IMR-90 (cell line): Measurements from ENCODE around the gene BACH1. TPM values are rescaled to one million over a fixed set of nuclear protein-coding genes. Genes with fewer than 3 reads are reported as not detected.

Source experiments
- ATAC-seq: fragments of 200-7000 bp; cut with Tn5 transposase; 2 replicates; pipeline ENCODE4 v1.9.1; 2020; ENCODE audit warnings: low read depth, mild to moderate bottlenecking, moderate library complexity
- BruUV-seq: library from RNA; stranded (reverse); fragments of 400-500 nt; replicated peaks from 2 replicates; lab custom pipeline; 2021; lab: Mats Ljungman, UMichigan
- CTCF ChIA-PET: fragments of 300-600 bp; formaldehyde crosslinking; extraction: SDS; loops from one replicate; lab custom pipeline; 2021; ENCODE audit warnings: antibody characterized with exemption; lab: Yijun Ruan, JAX
- POLR2A ChIA-PET: fragments of 300-600 bp; sonication (Branson Sonifier 250); formaldehyde crosslinking; loops from one replicate; lab custom pipeline; 2022; ENCODE audit warnings: antibody characterized with exemption; ENCODE audit not compliant: unreplicated experiment; lab: Charles Lee
- DNase-seq: peaks from one replicate; pipeline ENCODE4 v3.0.0; 2013
- H2AFZ ChIP-seq: replicated peaks from 2 replicates; pipeline ENCODE3; 2013; ENCODE audit warnings: low read length, mild to moderate bottlenecking; ENCODE audit not compliant: poor library complexity
- H2AK5ac ChIP-seq: 2 replicates; pipeline ENCODE4 v1.6.1; 2013; ENCODE audit warnings: low read depth, low read length, inconsistent platforms
- H2AK9ac ChIP-seq: replicated peaks from 2 replicates; pipeline ENCODE3; 2013; ENCODE audit warnings: mild to moderate bottlenecking, low read depth, low read length, moderate library complexity; ENCODE audit not compliant: poor library complexity
- H2BK120ac ChIP-seq: 2 replicates; pipeline ENCODE4 v1.6.1; 2013; ENCODE audit warnings: low read depth, low read length, inconsistent platforms
- H2BK15ac ChIP-seq: 3 replicates; pipeline ENCODE4 v1.6.1; 2013; ENCODE audit warnings: low read depth, low read length, inconsistent platforms
- H2BK20ac ChIP-seq: 2 replicates; pipeline ENCODE4 v1.6.1; 2013; ENCODE audit warnings: low read depth, mild to moderate bottlenecking, inconsistent platforms, low read length, moderate library complexity
- H2BK5ac ChIP-seq: 2 replicates; pipeline ENCODE4 v1.6.1; 2013; ENCODE audit warnings: mild to moderate bottlenecking, low read depth, low read length, inconsistent platforms; ENCODE audit not compliant: poor library complexity, severe bottlenecking
- H3K14ac ChIP-seq: replicated peaks from 2 replicates; pipeline ENCODE4 v1.6.1; 2013; ENCODE audit warnings: low read depth, low read length, inconsistent platforms
- H3K18ac ChIP-seq: 2 replicates; pipeline ENCODE4 v1.6.1; 2013; ENCODE audit warnings: low read depth, low read length, control low read depth
- H3K23ac ChIP-seq: 2 replicates; pipeline ENCODE4 v1.6.1; 2013; ENCODE audit warnings: low read depth, low read length, inconsistent platforms
- H3K27ac ChIP-seq: 2 replicates; pipeline ENCODE4 v1.5.1; 2013; ENCODE audit warnings: mild to moderate bottlenecking, control low read depth, low read length; ENCODE audit not compliant: insufficient read depth
- H3K27me3 ChIP-seq: 2 replicates; pipeline ENCODE4 v1.6.1; 2013; ENCODE audit warnings: low read length; ENCODE audit not compliant: control insufficient read depth, insufficient read depth
- H3K36me3 ChIP-seq: 2 replicates; pipeline ENCODE4 v1.6.1; 2013; ENCODE audit warnings: low read length, mixed read lengths; ENCODE audit not compliant: control insufficient read depth, insufficient read depth
- H3K4ac ChIP-seq: 2 replicates; pipeline ENCODE4 v1.6.1; 2013; ENCODE audit warnings: low read depth, low read length, inconsistent platforms
- H3K4me1 ChIP-seq: 2 replicates; pipeline ENCODE4 v1.6.1; 2013; ENCODE audit warnings: low read length, mixed read lengths; ENCODE audit not compliant: control insufficient read depth, insufficient read depth
- H3K4me2 ChIP-seq: 2 replicates; pipeline ENCODE4 v1.6.1; 2013; ENCODE audit warnings: low read depth, mild to moderate bottlenecking, control low read depth, low read length, moderate library complexity
- H3K4me3 ChIP-seq: 2 replicates; pipeline ENCODE4 v1.5.1; 2013; ENCODE audit warnings: low read depth, mild to moderate bottlenecking, control low read depth, low read length, moderate library complexity; ENCODE audit not compliant: insufficient read depth
- H3K56ac ChIP-seq: 2 replicates; pipeline ENCODE4 v1.6.1; 2013; ENCODE audit warnings: low read length, inconsistent platforms; ENCODE audit not compliant: insufficient read depth; ENCODE audit errors: extremely low read depth
- H3K79me1 ChIP-seq, 2 experiments: 2 replicates each; pipeline ENCODE4 v1.6.1; 2013; ENCODE audit warnings: low read length in 2 of 2, inconsistent platforms in 1 of 2, low read depth in 1 of 2
- H3K9ac ChIP-seq: 2 replicates; pipeline ENCODE4 v1.6.1; 2013; ENCODE audit warnings: low read depth, low read length, control low read depth
- H3K9me1 ChIP-seq: 2 replicates; pipeline ENCODE4 v1.6.1; 2013; ENCODE audit warnings: low read length, inconsistent platforms; ENCODE audit not compliant: insufficient read depth
- H3K9me3 ChIP-seq: 2 replicates; pipeline ENCODE4 v1.6.1; 2013; ENCODE audit warnings: low read length; ENCODE audit not compliant: control insufficient read depth, insufficient read depth
- H4K20me1 ChIP-seq: 2 replicates; pipeline ENCODE4 v1.6.1; 2013; ENCODE audit warnings: low read length, inconsistent platforms; ENCODE audit not compliant: insufficient read depth
- H4K5ac ChIP-seq: 2 replicates; pipeline ENCODE4 v1.6.1; 2013; ENCODE audit warnings: mild to moderate bottlenecking, low read depth, low read length, control low read depth
- H4K8ac ChIP-seq, 2 experiments: 2 replicates each; pipeline ENCODE4 v1.6.1; 2013; ENCODE audit warnings: low read depth in 2 of 2, low read length in 2 of 2, control low read depth in 1 of 2, inconsistent platforms in 1 of 2
- H4K91ac ChIP-seq: 2 replicates; pipeline ENCODE4 v1.6.1; 2013; ENCODE audit warnings: low read depth, low read length, inconsistent platforms; ENCODE audit not compliant: insufficient read depth
- CHD1 ChIP-seq: IDR thresholded peaks from 2 replicates; pipeline ENCODE4 v1.6.1; 2012; ENCODE audit warnings: low read depth, low read length, improper control_type of control experiment
- CTCF ChIP-seq: conservative IDR thresholded peaks from 2 replicates; pipeline ENCODE4 v1.5.1; 2012; ENCODE audit warnings: mild to moderate bottlenecking, low read depth, low read length, improper control_type of control experiment
- ELK1 ChIP-seq: fragments of 150-350 bp; IDR thresholded peaks from 2 replicates; pipeline ENCODE4 v1.6.1; 2016; ENCODE audit warnings: low read depth, mild to moderate bottlenecking, low read length, moderate library complexity, borderline replicate concordance
- MAFK ChIP-seq: IDR thresholded peaks from 2 replicates; pipeline ENCODE4 v1.6.1; 2012; ENCODE audit warnings: low read depth, low read length, improper control_type of control experiment
- MAZ ChIP-seq: IDR thresholded peaks from 2 replicates; pipeline ENCODE4 v1.6.1; 2012; ENCODE audit warnings: low read depth, mild to moderate bottlenecking, low read length, improper control_type of control experiment, moderate library complexity, borderline replicate concordance
- MXI1 ChIP-seq: IDR thresholded peaks from 2 replicates; pipeline ENCODE4 v1.6.1; 2012; ENCODE audit warnings: low read depth, mild to moderate bottlenecking, low read length, moderate library complexity, borderline replicate concordance
- NFE2L2 ChIP-seq: fragments of 150-350 bp; IDR thresholded peaks from 2 replicates; pipeline ENCODE4 v1.6.1; 2016; ENCODE audit warnings: low read depth, mild to moderate bottlenecking, low read length
- POLR2A ChIP-seq: IDR thresholded peaks from 2 replicates; pipeline ENCODE4 v1.6.1; 2012; ENCODE audit warnings: mild to moderate bottlenecking, low read depth, low read length
- RAD21 ChIP-seq: IDR thresholded peaks from 2 replicates; pipeline ENCODE4 v1.6.1; 2012; ENCODE audit warnings: low read length, improper control_type of control experiment
- RFX5 ChIP-seq: IDR thresholded peaks from 2 replicates; pipeline ENCODE4 v1.8.0; 2012; ENCODE audit warnings: low read depth, mild to moderate bottlenecking, low read length, moderate library complexity
- SMC3 ChIP-seq: fragments of 150-350 bp; IDR thresholded peaks from 2 replicates; pipeline ENCODE4 v1.6.1; 2016; ENCODE audit warnings: low read depth, mild to moderate bottlenecking, antibody characterized with exemption, low read length, moderate library complexity
- USF2 ChIP-seq: fragments of 150-350 bp; IDR thresholded peaks from 2 replicates; pipeline ENCODE4 v1.6.1; 2017; ENCODE audit warnings: mild to moderate bottlenecking, antibody characterized with exemption, low read length, low read depth
- WGBS, 2 experiments: methylation state at CpG; one replicate each; pipeline versions ENCODE4 v1.1.5 to v1.1.7; 2013; ENCODE audit warnings: missing lambda C conversion rate in 2 of 2; ENCODE audit not compliant: insufficient read length in 1 of 2; ENCODE audit errors: extremely low coverage in 2 of 2; 5-methylcytosine and 5-hydroxymethylcytosine counted together
- dilution Hi-C: fragments of 300-500 bp; cut with HindIII; formaldehyde crosslinking; loops from one replicate; pipeline ENCODE4 v1.14.3; 2018; ENCODE audit warnings: low sequenced_read_pairs; ENCODE audit not compliant: unreplicated experiment
- in situ Hi-C: fragments of 300-500 bp; cut with MboI; formaldehyde crosslinking; loops from 3 replicates; pipeline ENCODE4 v1.14.3; 2019; ENCODE audit warnings: low sequenced_read_pairs, inconsistent platforms, mixed read lengths
- intact Hi-C: fragments of 100-400 bp; cut with micrococcal nuclease; formaldehyde crosslinking; loops from 2 replicates; pipeline ENCODE4 v1.10.0; 2022
- polyA plus RNA-seq, 3 experiments: library from polyadenylated mRNA; depleted of rRNA; stranded (reverse); fragments of >200 nt; gene quantifications; 2 replicates each; pipeline ENCODE4 v1.2.3, GENCODE V29; 2012; ENCODE audit warnings: low replicate concordance in 1 of 3
- total RNA-seq: library from RNA; depleted of rRNA; stranded (reverse); fragments of >200 nt; gene quantifications from 2 replicates; pipeline ENCODE4 v1.2.3, GENCODE V29; 2012

Gene BACH1
- total and polyA plus RNA-seq, 2 of the 4 experiments (the other 2 are of a cell fraction): 23.1 to 108 TPM

GRCh38 chr21:29321217-29321616 is 22.5 kb downstream of the BACH1 start:
- TF ChIP-seq MAZ (no peak), MAFK (no peak), RAD21 (no peak), CHD1 (no peak), SMC3 (no peak), NFE2L2 (no peak), POLR2A (no peak), MXI1 (no peak), ELK1 (no peak), RFX5 (no peak), USF2 (no peak), CTCF (no peak)
- ATAC-seq (no peak), DNase-seq (no peak)
- Histone ChIP-seq H2BK120ac (no peak overlapping the region), H3K27me3 (no peaks in the 10 kb centered on the region), H3K4ac (no peak overlapping the region), H2AK9ac (no peak overlapping the region), H3K9me3 (no peaks in the 10 kb centered on the region), H3K9ac (no peak overlapping the region), H2BK20ac (no peak overlapping the region), H2AFZ (no peak overlapping the region), H4K91ac (no peak overlapping the region), H3K23ac (no peak overlapping the region), H3K27ac (no peak overlapping the region), H2AK5ac (no peak overlapping the region; the same call in 1 of the 2 replicates), H3K36me3 (peaks cover 24% of the 10 kb centered on the region), H4K20me1 (peaks cover 90% of the 10 kb centered on the region), H3K14ac (0 out of 2 replicates have a peak overlapping the region, but pooled peaks have one; percentile 12), H2BK15ac (no peak overlapping the region), H3K9me1 (peaks cover 28% of the 10 kb centered on the region), H3K4me1 (peaks cover 19% of the 10 kb centered on the region), H3K18ac (no peak overlapping the region), H3K79me1 (peaks cover 5 to 77% of the 10 kb centered on the region in 2 experiments; a peak in 2 of 4 replicates), H3K4me3 (no peak overlapping the region), H3K56ac (no peak overlapping the region), H2BK5ac (no peak overlapping the region), H4K8ac (no peak overlapping the region), H3K4me2 (no peak overlapping the region), H4K5ac (no peak overlapping the region)
- in situ Hi-C loops (no loop called here), dilution Hi-C loops (no loop called here), intact Hi-C loops (no loop called here)
- WGBS, 2 experiments: 100% methylated on average over 7 of the region's 11 CpGs; no CpG with 5 or more reads in 1 of the 2 experiments
- POLR2A ChIA-PET: no interaction called here
- CTCF ChIA-PET: no interaction called here
- no TSS peak for BruUV-seq
